GM19193 (cell line): ENCODE results near the gene MBL2.

Source experiments
- POLR2A ChIP-seq: IDR thresholded peaks from 4 replicates; pipeline ENCODE4 v1.6.1; 2011; ENCODE audit not compliant: insufficient read depth, insufficient read length; ENCODE audit errors: extremely low read depth

The MBL2 gene

GRCh38 chr10:52756295-52756694 is 16.3 kb downstream of the MBL2 start:
- no peak for TF ChIP-seq POLR2A

DNA sequence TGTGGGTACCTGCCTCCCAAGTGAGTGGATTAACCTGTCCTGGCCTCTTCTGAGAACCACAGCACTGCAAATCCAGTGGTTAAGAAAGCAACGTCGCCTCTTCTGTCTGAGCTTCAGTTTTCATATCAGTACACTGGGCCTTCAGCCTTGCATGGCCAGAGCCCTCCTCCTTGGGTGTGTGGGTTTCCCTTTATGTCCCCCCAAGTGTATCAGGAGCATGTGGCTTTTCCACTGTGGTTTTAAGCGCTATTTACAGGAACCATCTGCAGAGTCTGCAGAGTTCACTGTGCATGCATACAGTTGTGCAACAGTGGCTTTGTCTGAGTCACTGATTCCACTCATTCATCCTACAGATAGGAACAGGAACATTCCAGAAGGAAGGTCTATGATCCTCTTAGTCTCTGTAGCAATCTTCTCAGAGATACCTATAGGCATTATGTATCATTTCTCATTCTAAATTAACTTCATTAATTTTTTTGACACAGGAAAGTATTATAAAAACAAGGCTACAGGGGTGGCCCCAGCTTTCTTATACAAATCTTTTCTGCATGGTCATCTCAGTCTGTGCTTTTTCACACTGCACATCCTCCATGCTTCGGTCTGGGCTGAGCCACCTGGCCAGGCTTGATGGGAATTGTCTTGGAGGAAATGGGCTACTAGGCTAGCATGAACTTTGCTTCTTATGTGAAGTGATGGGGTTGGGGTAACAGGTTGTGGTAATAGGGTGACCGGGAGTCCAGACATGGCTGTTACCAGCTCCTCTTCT is 17.1 kb downstream of the MBL2 start:
- no peak for TF ChIP-seq POLR2A

DNA sequence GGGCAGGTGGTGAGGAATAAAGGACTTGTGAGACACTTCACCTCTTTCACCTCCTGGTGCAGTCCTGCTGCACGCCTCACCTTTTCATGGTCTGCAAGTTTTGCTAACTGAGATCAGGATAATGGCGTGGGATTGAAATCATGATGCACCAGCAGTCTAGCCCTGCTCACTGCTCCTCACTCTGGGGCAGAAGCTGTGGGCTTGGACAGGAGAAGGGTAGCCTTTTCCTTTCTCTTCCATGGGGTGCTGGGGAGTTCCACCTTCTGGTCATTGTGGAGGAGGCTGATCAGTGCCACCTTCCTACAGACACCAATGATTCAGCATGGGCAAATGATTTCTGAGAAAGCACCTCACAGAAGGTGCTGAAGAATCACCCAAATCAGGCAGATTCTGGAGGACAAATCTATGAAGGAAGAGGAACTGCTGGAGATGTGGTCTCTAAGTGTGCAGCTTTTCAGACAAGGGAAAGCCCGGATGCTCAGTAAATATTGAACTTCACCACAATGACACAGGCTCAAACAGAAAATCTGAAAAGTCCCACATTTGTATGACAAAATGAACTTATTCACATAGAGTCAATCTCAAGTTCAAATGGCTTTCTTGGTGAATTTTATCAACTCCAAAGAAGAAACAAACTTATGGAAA is 19.7 kb downstream of the MBL2 start:
- no peak for TF ChIP-seq POLR2A

DNA sequence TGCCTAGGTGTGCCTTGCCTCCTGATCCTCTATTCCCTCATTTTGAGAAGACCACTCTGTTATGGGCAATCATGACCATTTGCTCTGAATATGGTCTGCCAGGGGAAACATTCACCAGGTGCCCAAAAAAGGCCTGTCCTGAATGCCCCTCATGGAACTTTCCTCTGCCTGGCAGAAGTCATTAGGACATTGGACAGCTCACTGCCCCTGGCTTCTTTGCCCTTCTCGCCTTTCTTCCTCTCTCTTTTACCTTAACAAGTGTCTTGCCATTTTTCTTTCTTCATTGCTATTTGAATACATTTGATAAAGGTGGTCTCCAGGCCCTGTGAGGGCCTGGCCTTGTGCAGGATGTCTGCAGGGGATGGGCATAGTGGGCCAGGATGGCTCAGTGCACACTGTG is 20.3 kb downstream of the MBL2 start:
- TF ChIP-seq POLR2A, result no peak

DNA sequence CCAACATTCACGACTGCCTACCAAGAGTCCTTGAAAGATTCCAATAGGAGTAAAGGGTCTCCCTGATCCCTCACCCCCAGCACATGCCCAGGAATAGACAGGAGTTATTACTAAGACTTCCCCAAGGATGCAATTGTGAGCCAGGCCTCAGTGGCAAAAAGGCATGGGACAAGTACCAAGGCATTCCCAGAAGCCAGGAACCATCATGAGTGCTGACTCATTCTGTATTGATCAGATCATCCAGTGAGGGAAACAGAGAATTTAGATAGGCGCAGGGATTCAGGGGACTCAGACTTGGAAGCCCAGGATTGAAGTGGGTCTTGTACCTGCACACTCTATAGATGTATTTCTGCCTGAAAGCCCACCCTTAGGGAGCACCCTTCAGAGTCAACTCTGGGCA is 21.2 kb downstream of the MBL2 start:
- no peak for TF ChIP-seq POLR2A

DNA sequence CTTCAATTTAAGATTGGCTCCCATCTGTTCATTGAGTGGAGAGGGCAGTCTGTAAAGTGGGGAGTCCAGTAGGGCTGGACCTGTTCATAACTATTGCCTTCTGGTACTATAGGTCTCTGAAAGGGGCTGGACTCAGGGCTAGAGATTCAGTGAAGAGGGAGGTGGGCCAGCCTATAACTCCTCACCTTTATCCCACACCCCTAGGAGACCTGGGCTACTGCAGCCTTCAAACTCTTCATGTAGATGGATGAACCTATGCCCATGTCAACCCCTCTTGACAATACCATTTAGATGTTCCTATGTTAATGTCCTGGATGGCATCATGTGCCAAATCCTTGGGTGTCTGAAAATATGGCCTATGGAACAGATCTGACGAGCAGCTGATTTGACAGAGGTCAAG is 22.0 kb downstream of the MBL2 start:
- no peak for TF ChIP-seq POLR2A

DNA sequence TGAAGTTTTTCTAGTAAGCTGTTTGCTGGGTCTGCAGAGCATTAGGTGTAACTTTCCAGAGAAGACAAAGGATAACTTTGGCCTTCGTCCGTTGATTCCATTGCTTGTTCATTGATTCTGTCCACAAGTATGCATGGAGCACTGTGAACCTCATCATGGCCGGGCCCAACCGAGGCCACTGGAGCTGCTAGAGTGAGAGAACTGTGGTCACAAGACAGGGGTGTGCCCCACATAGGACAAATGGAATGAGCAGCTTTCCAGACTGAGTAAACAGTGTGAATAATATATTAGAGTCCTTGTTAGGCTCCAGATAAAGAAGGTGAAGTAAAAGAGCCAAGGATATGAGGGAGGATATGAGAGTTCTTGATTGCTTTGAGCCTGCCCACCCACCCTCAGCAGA is 24.9 kb downstream of the MBL2 start:
- no peak for TF ChIP-seq POLR2A

GRCh38 chr10:52746169-52746568 is 26.4 kb downstream of the MBL2 start:
- no peak for TF ChIP-seq POLR2A

DNA sequence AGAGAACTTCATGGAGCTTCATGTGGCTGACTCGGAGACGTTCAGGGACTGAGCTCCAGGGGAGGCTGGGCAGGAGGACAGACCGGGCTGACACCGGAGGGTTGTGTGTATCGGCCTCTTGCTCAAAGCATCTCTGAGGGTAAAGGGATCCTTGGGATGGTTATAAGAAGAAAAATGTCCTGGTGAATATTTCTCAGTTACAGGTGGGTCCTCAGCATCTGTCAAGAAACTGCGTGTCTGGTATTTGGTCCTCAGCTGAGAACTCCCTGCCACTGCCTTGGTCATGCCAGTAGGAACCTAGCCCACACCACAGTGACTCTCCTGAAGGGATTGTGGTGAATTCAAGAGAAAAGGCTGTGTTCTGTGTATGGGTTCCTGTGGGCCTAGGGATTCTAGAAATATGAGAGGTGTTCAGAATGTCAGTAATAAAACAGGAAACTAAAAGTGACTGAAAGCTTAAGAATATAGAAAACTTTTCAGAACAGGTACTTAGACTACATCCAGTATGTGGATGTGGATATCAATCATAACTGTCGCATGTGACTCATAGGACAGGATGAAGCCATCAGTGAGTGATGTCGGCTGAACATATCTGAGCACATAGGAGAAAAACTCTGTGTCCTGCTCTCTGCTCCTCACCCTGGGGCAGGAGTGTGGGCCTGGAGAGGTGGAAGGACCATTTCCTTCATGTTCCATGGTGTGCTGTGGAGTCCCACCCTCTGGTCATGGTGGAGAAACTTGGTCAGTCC is 28.4 kb downstream of the MBL2 start:
- TF ChIP-seq POLR2A, result no peak

DNA sequence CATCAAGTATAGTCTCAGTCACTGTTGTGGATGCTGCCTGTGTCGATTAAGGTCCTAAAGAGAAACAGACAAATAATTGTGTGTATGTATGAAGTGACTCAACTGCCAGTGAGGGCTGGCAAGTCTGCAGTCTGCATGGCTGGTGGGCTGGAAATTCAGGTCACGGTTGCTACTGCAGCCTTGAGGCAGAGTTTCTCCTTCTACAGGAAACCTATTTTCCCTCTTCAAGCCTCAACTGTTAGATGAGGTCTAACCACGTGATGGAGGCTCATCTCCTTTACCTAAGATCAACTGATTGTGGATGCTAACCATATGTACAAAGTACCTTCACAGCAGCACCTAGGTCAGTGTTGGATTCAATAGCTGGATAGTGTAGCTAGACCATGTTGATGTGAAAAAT is 29.9 kb downstream of the MBL2 start:
- no peak for TF ChIP-seq POLR2A

DNA sequence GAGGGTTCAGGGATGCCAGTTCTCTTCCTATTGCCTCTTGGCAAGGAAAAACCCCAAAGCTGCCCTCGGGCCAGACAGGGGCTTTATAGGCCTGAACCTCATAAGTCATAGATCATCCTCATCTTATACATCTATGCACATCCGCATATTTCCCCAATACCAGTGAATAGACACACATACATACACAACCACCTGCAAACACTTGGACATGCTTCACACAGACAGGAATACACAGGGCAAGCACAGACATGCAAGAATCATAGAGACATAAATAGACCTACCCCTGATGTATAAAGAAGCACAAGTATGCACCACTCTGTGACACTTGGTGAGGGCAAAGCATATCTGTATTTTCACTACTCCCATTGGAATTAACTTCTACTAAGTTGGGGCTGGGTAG is 30.7 kb downstream of the MBL2 start:
- no peak for TF ChIP-seq POLR2A

GRCh38 chr10:52740913-52741675 is 31.5 kb downstream of the MBL2 start:
- no peak for TF ChIP-seq POLR2A

- no peak for TF ChIP-seq POLR2A
These were observed 32.4 kb downstream of the MBL2 start for GRCh38 chr10:52740155-52740549.

DNA sequence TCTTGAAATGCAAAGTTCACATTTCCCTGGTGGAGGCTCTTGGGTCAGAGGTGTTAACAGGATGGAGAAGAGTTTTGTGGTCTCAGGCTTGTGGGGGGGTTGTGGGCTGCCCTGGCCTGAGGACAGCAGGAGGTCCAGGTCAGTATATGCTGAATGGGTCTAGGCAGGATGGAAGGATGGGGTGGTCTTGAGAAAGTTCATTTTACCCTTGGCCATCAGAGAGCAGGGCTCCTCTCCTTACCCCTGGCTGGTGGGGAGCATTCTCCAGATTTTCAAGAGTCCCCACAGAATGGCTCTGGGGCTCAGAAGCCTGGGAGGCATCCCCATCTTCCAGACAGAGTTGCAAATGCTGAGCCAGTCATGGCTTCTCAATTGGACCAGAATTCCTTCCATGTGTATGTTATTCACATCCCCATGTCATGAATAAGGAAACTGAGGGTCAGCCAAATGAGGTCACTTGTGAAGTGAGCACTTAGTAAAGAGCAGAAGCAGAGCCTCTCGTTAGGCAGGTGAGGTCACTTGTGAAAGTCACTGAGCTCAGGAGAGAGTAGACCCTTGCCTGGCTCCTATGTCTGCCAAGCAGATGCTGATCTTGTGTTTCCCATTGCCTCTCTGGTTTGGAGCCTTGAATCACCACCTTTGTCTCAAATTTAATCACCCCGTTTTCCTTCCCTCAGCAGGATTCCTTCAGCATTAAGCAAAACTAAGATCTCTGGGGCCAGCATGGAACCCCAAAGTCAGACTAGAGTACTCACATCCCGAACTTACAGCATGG is 33.0 kb downstream of the MBL2 start:
- no peak for TF ChIP-seq POLR2A

- no peak for TF ChIP-seq POLR2A
These were observed 33.6 kb downstream of the MBL2 start for GRCh38 chr10:52738951-52739350.
